GM19043 (cell line): ENCODE data around the gene PCDHGA3.
"Not testable (repeated sequence)": the region's sequence is repeated elsewhere in the genome, so short reads cannot be mapped to it uniquely, and the experiment has no call there.

Experiments used
- ATAC-seq: cut with Tn5 transposase; IDR thresholded peaks from one replicate; pipeline ENCODE4 v1.9.1; 2021; ENCODE audit warnings: low read depth; ENCODE audit not compliant: unreplicated experiment

Gene PCDHGA3

GRCh38 chr5:141343242-141343952 is at the start of gene PCDHGA3:
Gene PCDHGA3 (plus strand): TSS chr5:141343829. CDS start chr5:141344034, 205 bp downstream.
- no peak for ATAC-seq

- ATAC-seq = no peak
These were observed 45.3 kb upstream of the PCDHGA3 start for GRCh38 chr5:141298376-141298775.

GRCh38 chr5:141303756-141304155 is 39.9 kb upstream of the PCDHGA3 start, which contains the start of gene SLC25A2:
Gene SLC25A2 (minus strand): TSS chr5:141304049. CDS start chr5:141303865, 184 bp downstream.
- ATAC-seq = no peak

DNA sequence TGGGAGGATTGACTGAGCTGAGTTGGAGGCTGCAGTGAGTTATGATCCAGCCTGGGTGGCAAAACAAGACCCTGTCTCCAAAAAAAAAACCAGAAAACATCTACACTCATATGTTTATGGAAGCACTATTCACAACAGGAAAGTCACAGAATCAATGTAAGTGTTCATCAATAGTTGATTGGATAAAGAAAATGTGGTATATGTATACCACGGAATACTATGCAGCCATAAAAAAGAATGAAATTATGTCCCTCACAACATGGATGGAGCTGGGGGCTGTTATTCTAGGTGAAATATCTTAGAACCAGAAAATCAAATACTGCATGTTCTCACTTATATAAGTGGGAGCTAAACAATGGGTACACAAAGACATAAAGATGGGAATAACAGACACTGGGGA is 37.0 kb upstream of the PCDHGA3 start:
- no peak for ATAC-seq

DNA sequence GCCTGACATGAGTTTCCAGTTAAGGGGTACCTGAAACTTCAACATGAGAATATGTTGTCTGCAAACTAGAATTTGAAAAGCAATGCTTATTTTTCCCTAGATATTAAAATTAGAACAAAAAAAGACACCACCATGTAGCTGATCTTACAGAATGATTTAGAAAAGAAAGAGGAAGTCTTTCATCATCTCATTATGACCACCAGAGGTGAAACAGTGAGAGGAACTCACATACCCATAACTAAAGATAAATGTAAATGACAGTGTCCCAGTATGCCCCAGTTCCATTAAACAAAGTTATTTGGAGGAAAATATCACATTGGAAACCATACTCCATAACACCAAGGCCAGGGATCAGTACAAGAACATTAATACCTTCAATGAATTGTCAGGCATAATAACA is 29.9 kb upstream of the PCDHGA3 start:
- ATAC-seq = no peak

GRCh38 chr5:141316963-141317362 is 26.7 kb upstream of the PCDHGA3 start:
- ATAC-seq = not testable (repeated sequence)

GRCh38 chr5:141319202-141319601 is 24.4 kb upstream of the PCDHGA3 start:
- no peak for ATAC-seq

- no peak for ATAC-seq
These were observed 23.9 kb upstream of the PCDHGA3 start for GRCh38 chr5:141319699-141320098.

DNA sequence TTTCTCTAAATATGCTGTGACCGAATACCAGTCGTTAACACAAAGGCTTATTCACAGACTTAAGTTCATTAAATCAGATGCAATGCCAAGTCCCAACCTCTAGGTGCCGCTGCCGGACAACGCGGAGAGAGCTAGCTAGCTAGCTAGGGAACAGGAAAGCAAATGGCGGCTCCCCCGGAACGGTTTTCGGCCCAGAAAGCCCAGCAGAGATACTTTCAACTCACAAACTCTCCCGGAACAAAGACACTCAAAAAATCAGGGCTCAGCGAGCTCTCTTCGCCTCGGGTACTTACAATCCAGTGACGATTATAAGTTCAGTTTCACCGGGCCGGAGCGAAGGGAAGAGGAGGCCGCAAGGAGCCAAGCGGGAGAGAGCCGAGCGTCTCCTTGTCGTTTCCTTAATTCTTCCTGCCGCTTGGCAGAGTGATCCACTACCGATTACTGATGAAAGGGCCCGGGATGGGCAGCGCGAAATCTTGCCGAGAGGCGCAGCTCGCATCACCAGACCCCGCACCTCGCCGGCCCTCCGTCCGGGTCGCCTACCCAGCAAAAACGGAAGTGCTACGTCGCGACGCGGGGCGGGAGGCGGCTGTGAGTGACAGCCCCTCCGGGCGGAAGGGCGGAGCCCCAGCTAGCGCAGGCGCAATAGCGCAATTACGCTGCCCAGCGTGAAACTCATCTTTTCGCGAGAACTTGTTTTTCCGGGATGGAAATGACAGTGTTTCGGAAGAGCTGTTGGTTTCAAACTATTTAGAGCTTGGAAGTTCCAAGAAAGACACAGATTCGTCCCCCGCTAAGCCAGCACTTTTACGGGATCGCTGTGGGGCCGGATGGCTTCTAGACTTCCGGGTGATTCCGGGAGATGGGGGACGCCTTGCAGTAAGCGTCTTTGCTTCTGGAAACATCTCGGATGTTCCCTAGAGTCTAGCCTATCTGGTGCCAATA is 23.1 kb upstream of the PCDHGA3 start, which contains the start of gene TAF7:
Gene TAF7 (minus strand): TSS at position 560 of the 945 bp plus-strand sequence. CDS start 740 bp downstream, outside the sequence.
- peak; percentile 89 for ATAC-seq

- ATAC-seq = no peak
These were observed 21.4 kb upstream of the PCDHGA3 start for GRCh38 chr5:141322261-141322660.

GRCh38 chr5:141326088-141326854 is 17.4 kb upstream of the PCDHGA3 start:
- ATAC-seq = peak; percentile 91

DNA sequence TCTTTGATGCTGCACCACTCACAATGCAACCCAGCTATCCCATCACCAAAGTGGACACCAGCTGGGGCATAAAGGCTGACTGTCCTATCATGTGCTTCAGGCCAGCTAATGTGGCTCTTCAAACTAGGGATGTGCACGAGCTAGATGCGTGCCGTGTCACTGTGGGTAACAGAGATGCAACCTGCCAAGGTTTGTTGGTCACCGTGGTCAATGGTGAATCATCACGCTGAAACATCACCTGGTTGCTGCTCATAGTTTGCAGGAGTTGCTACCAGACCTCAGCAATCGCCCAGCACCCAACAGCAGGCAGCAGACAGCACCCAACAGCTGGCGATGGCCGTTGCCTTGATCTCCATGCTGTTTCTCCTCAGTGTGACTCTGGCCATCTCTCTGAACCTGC is 15.4 kb upstream of the PCDHGA3 start:
- ATAC-seq = no peak

DNA sequence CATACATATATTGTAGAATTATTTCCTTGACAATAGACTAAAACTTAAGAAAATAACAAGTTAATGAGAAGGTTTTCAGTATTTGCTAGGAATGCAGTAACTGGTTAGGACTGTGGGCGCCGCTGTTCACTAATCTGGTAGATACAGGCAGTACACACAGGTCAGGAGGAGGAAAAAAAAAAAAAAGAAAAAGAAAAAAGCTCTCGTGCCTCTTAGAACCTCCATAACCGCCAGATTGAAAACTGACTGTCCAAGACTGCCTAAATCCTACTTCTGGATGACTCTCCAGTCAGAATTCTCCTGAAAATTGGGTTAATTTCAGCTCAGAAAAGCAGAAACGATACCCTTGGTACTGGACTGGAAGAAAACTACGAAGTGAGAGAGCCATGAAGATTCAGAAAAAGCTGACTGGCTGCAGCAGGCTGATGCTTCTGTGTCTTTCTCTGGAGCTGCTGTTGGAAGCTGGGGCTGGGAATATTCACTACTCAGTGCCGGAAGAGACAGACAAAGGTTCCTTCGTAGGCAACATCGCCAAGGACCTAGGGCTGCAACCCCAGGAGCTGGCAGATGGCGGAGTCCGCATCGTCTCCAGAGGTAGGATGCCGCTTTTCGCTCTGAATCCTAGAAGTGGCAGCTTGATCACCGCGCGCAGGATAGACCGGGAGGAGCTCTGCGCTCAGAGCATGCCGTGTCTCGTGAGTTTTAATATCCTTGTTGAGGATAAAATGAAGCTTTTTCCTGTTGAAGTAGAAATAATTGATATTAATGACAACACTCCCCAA is 13.1 kb upstream of the PCDHGA3 start, which contains the start of gene PCDHGA1:
Gene PCDHGA1 (plus strand): TSS at position 216 of the 782 bp plus-strand sequence.
- ATAC-seq = no peak

DNA sequence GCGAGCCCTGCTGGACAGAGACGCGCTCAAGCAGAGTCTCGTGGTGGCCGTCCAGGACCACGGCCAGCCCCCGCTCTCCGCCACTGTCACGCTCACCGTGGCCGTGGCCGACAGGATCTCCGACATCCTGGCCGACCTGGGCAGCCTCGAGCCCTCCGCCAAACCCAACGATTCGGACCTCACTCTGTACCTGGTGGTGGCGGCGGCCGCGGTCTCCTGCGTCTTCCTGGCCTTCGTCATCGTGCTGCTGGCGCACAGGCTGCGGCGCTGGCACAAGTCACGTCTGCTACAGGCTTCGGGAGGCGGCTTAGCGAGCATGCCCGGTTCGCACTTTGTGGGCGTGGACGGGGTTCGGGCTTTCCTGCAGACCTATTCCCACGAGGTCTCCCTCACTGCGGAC is 11.1 kb upstream of the PCDHGA3 start:
- not testable (repeated sequence) for ATAC-seq

DNA sequence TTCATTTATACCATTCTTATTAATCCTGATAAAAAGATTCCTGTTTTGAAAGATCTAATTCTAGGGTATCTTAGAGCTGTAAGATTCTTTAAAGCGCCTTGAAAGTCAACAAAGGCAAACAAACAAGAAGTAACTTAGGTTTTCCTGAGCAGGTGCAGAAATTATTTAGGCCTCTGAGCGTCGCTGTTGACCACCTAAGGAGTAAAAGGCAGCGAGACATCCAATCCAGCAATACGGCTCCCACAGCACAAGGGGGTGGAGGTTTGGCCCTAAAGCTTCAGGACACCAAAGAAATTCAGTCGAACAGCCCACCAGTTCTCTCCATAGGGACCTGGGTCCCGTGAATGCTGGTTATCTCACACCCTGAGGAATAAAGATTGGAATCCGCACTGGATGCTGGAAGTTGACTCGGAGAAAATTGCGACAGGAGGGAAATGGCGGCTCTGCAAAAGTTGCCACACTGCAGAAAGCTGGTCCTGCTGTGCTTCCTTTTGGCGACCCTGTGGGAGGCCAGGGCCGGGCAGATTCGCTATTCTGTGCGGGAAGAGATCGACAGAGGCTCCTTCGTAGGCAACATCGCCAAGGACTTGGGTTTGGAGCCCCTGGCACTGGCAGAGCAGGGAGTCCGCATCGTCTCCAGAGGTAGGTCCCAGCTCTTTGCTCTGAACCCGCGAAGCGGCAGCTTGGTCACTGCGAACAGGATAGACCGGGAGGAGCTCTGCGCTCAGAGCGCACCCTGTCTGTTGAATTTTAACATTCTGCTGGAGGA is 4.9 kb upstream of the PCDHGA3 start, which contains the start of gene PCDHGA2:
Gene PCDHGA2 (plus strand): TSS at position 223 of the 769 bp plus-strand sequence.
- ATAC-seq = no peak

GRCh38 chr5:141340781-141341354 is 2.8 kb upstream of the PCDHGA3 start:
- not testable (repeated sequence) for ATAC-seq

- no peak for ATAC-seq
These were observed 856 bp upstream of the PCDHGA3 start for GRCh38 chr5:141342773-141343172.

DNA sequence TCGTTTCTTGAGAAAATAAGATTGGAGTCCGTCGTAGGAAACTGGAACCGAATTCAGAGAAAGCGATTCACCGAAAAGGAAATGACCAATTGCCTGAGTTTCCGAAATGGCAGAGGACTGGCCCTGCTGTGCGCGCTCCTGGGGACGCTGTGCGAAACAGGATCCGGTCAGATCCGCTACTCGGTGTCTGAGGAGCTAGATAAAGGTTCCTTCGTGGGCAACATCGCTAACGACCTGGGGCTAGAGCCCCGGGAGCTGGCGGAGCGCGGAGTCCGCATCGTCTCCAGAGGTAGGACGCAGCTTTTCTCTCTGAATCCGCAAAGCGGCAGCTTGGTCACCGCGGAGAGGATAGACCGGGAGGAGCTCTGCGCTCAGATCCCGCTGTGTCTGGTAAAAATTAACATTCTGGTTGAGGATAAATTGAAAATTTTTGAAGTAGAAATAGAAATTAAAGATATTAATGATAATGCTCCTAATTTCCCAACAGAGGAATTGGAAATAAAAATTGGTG is 379 bp downstream of the PCDHGA3 start:
- ATAC-seq = no peak
